HG03064 (cell line): Measurements from ENCODE around the gene SHCBP1L.

Experiments used
- ATAC-seq: cut with Tn5 transposase; IDR thresholded peaks from one replicate; pipeline ENCODE4 v1.9.1; 2021; ENCODE audit warnings: low read depth; ENCODE audit not compliant: unreplicated experiment

The SHCBP1L gene

GRCh38 chr1:182952677-182953444, at the start of gene SHCBP1L:
SHCBP1L (minus strand) TSS chr1:182953166; CDS start chr1:182953133, 33 bp downstream.
- ATAC-seq = no peak

- no peak for ATAC-seq
Measured at GRCh38 chr1:183002267-183002666, 49.3 kb upstream of the SHCBP1L start.

GRCh38 chr1:183000167-183000962, 47.4 kb upstream of the SHCBP1L start:
- no peak for ATAC-seq

- ATAC-seq = no peak
Measured at GRCh38 chr1:182998482-182998881, 45.5 kb upstream of the SHCBP1L start.

- no peak for ATAC-seq
Measured at GRCh38 chr1:182996816-182997215, 43.9 kb upstream of the SHCBP1L start.

GRCh38 chr1:182995894-182996293, 42.9 kb upstream of the SHCBP1L start:
- ATAC-seq = no peak

- no peak for ATAC-seq
Measured at GRCh38 chr1:182993746-182994145, 40.8 kb upstream of the SHCBP1L start.

- ATAC-seq = no peak
Measured at GRCh38 chr1:182990413-182991144, 37.6 kb upstream of the SHCBP1L start.

- no peak for ATAC-seq
Measured at GRCh38 chr1:182985876-182986275, 32.9 kb upstream of the SHCBP1L start.

GRCh38 chr1:182984621-182985020, 31.7 kb upstream of the SHCBP1L start:
- ATAC-seq = no peak

GRCh38 chr1:182984138-182984537, 31.2 kb upstream of the SHCBP1L start:
- no peak for ATAC-seq

- ATAC-seq = no peak
Measured at GRCh38 chr1:182978151-182978853, 25.3 kb upstream of the SHCBP1L start.

GRCh38 chr1:182977480-182977879, 24.5 kb upstream of the SHCBP1L start:
- no peak for ATAC-seq

GRCh38 chr1:182974506-182975191, 21.7 kb upstream of the SHCBP1L start:
- no peak for ATAC-seq

- no peak for ATAC-seq
Measured at GRCh38 chr1:182972829-182973228, 19.9 kb upstream of the SHCBP1L start.

- no peak for ATAC-seq
Measured at GRCh38 chr1:182972231-182972630, 19.3 kb upstream of the SHCBP1L start.

- ATAC-seq = no peak
Measured at GRCh38 chr1:182971219-182971618, 18.3 kb upstream of the SHCBP1L start.

GRCh38 chr1:182968836-182969734, 16.1 kb upstream of the SHCBP1L start:
- ATAC-seq = no peak

GRCh38 chr1:182968151-182968741, 15.3 kb upstream of the SHCBP1L start:
- ATAC-seq = no peak
